IPS-NIHi7 (cell line): ENCODE results near the gene RALGPS2.
"Not testable (repeated sequence)": the region's sequence is repeated elsewhere in the genome, so short reads cannot be mapped to it uniquely, and the experiment has no call there.

ENCODE experiments used
- DNase-seq: peaks from one replicate; pipeline ENCODE4 v3.0.0; 2012; ENCODE audit warnings: mixed read lengths; ENCODE audit errors: extremely low spot score

Gene RALGPS2

GRCh38 chr1:178942285-178943198, 217.5 kb downstream of the RALGPS2 start:
- no peak for DNase-seq

- DNase-seq, result no peak
Observed at GRCh38 chr1:178944729-178945128, 219.7 kb downstream of the RALGPS2 start.

GRCh38 chr1:178945763-178946266, 220.8 kb downstream of the RALGPS2 start:
- peak; percentile 55 for DNase-seq

- no peak for DNase-seq
Observed at GRCh38 chr1:178946416-178946815, 221.4 kb downstream of the RALGPS2 start.

GRCh38 chr1:178946855-178947676, 222.0 kb downstream of the RALGPS2 start:
- DNase-seq, result no peak

- DNase-seq, result no peak
Observed at GRCh38 chr1:178947677-178947981, 222.6 kb downstream of the RALGPS2 start.

- DNase-seq, result no peak
Observed at GRCh38 chr1:178948676-178949075, 223.6 kb downstream of the RALGPS2 start.

- DNase-seq, result not testable (repeated sequence)
Observed at GRCh38 chr1:178949866-178950265, 224.8 kb downstream of the RALGPS2 start.

GRCh38 chr1:178951600-178951999, 226.6 kb downstream of the RALGPS2 start:
- no peak for DNase-seq

- no peak for DNase-seq
Observed at GRCh38 chr1:178953034-178953433, 228.0 kb downstream of the RALGPS2 start.

GRCh38 chr1:178953538-178954324, 228.7 kb downstream of the RALGPS2 start:
- DNase-seq, result no peak

GRCh38 chr1:178954325-178954690, 229.3 kb downstream of the RALGPS2 start:
- DNase-seq, result no peak

GRCh38 chr1:178954937-178955336, 229.9 kb downstream of the RALGPS2 start:
- no peak for DNase-seq

GRCh38 chr1:178955391-178955954, 230.4 kb downstream of the RALGPS2 start:
- DNase-seq, result no peak

- no peak for DNase-seq
Observed at GRCh38 chr1:178958491-178958890, 233.4 kb downstream of the RALGPS2 start.

- DNase-seq, result no peak
Observed at GRCh38 chr1:178959543-178960460, 234.8 kb downstream of the RALGPS2 start.

GRCh38 chr1:178960482-178961240, 235.6 kb downstream of the RALGPS2 start:
- DNase-seq, result no peak

- DNase-seq, result no peak
Observed at GRCh38 chr1:178961331-178961730, 236.3 kb downstream of the RALGPS2 start.

- DNase-seq, result no peak
Observed at GRCh38 chr1:178961868-178962267, 236.8 kb downstream of the RALGPS2 start.
